ENCODE results near the gene MOCS3.

MOCS3 gene

GRCh38 chr20:51012357-51012756 lies 53.7 kb downstream of the MOCS3 start:
- DNase-seq (ENCODE audit: low spot score), result no peak
